Islet of Langerhans (tissue), 1 donor: ENCODE measurements around the gene F12.
"Not testable (repeated sequence)": the region's sequence is repeated elsewhere in the genome, so short reads cannot be mapped to it uniquely, and the experiment has no call there.

ENCODE experiments used
- FAIRE-seq: peaks from one replicate; lab custom pipeline; 2011; peaks lifted over from hg19 to GRCh38; lab: Jason Lieb, UNC

Gene F12

GRCh38 chr5:177387405-177387804 lies 22.0 kb downstream of the F12 start:
- FAIRE-seq, result no peak

- no peak for FAIRE-seq
Observed at GRCh38 chr5:177386542-177386941, 22.8 kb downstream of the F12 start.

GRCh38 chr5:177385720-177386119 lies 23.6 kb downstream of the F12 start:
- FAIRE-seq, result no peak

GRCh38 chr5:177384134-177384533 lies 25.2 kb downstream of the F12 start, which contains the start of gene SLC34A1:
TSS of gene SLC34A1 (plus strand) at chr5:177384434. CDS start at chr5:177385742, 1,308 bp downstream.
- no peak for FAIRE-seq

- FAIRE-seq, result no peak
Observed at GRCh38 chr5:177383181-177383580, 26.2 kb downstream of the F12 start.

GRCh38 chr5:177382423-177383029 lies 26.8 kb downstream of the F12 start:
- FAIRE-seq, result no peak

GRCh38 chr5:177380805-177381126 lies 28.6 kb downstream of the F12 start:
- no peak for FAIRE-seq

GRCh38 chr5:177378884-177379883 lies 30.2 kb downstream of the F12 start:
- FAIRE-seq, result no peak

- no peak for FAIRE-seq
Observed at GRCh38 chr5:177377851-177378776, 31.2 kb downstream of the F12 start.

GRCh38 chr5:177376107-177376506 lies 33.3 kb downstream of the F12 start:
- no peak for FAIRE-seq

GRCh38 chr5:177375516-177375915 lies 33.8 kb downstream of the F12 start:
- not testable (repeated sequence) for FAIRE-seq

GRCh38 chr5:177374211-177374610 lies 35.2 kb downstream of the F12 start:
- FAIRE-seq, result no peak

- FAIRE-seq, result no peak
Observed at GRCh38 chr5:177373806-177374205, 35.6 kb downstream of the F12 start.

GRCh38 chr5:177372910-177373309 lies 36.5 kb downstream of the F12 start:
- no peak for FAIRE-seq

GRCh38 chr5:177372034-177372896 lies 37.1 kb downstream of the F12 start:
- no peak for FAIRE-seq

- FAIRE-seq, result no peak
Observed at GRCh38 chr5:177371120-177372033, 38.0 kb downstream of the F12 start.

- FAIRE-seq, result no peak
Observed at GRCh38 chr5:177370488-177371119, 38.8 kb downstream of the F12 start.

- no peak for FAIRE-seq
Observed at GRCh38 chr5:177369645-177370440, 39.5 kb downstream of the F12 start.
